ENCODE data around the gene NRK. TPM values are rescaled to one million over a fixed set of nuclear protein-coding genes. Genes with fewer than 3 reads are reported as not detected.
A peak's percentile ranks its signal among the peaks of the same experiment; 100 is the strongest.

The NRK gene
- total RNA-seq, 1 experiment from 2014 or later = 3.1 TPM

DNA sequence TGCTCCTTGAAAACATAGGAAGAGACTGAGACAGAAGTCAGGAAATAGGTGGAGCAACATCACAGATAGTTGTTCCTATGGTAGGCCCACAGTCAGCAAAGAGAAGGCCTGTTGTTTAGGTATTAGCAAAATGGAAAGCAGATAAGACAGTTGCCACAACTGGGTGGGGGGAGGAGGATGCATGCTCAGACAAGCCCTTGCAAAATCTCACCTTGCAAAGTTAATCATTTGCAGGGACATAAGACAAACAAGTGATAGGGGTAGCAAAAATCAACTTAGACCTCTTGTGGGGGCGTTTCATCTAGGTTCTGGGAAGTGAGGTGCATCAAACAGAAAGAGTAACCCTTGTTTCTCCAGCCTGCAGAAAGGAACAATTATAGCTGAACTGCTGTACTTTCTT, 185.5 kb downstream of the NRK start:
- Mint-ChIP-seq H3K4me1 (no peaks in the 10 kb centered on the region), H3K4me3 (no peak overlapping the region), H3K9me3 (peaks cover 13% of the 10 kb centered on the region), H3K27me3 (ENCODE audit: low read depth) (no peaks in the 10 kb centered on the region), H3K27ac (no peak overlapping the region), H3K36me3 (peaks cover 6% of the 10 kb centered on the region; the same call in 1 of the 2 replicates)
- ChIA-PET CTCF (no interaction called here), POLR2A (no interaction called here)
- DNase-seq (ENCODE audit: low spot score) (no peak), ATAC-seq (no peak)
- TF ChIP-seq, protein P1, sequence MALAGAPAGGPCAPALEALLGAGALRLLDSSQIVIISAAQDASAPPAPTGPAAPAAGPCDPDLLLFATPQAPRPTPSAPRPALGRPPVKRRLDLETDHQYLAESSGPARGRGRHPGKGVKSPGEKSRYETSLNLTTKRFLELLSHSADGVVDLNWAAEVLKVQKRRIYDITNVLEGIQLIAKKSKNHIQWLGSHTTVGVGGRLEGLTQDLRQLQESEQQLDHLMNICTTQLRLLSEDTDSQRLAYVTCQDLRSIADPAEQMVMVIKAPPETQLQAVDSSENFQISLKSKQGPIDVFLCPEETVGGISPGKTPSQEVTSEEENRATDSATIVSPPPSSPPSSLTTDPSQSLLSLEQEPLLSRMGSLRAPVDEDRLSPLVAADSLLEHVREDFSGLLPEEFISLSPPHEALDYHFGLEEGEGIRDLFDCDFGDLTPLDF (CRISPR knock-in tag; IDR thresholded peaks at IDR 0.05) = no peak
- TF ChIP-seq ZNF219 (CRISPR knock-in tag; IDR thresholded peaks at IDR 0.05; ENCODE audit: borderline replicate concordance) (no peak), GABPB1 (CRISPR knock-in tag; IDR thresholded peaks at IDR 0.05) (0 out of 2 replicates have a peak, but pooled peaks have one; percentile 25), FOXJ3 (CRISPR knock-in tag; IDR thresholded peaks at IDR 0.05; ENCODE audit: borderline replicate concordance) (no peak)

Other genes starting within 250 kb of the NRK start
- gene SERPINA7, start 216.2 kb downstream of the NRK start, total RNA-seq (2021) = not detected in 3 replicates

Measured in WTC11 (cell line).